GM21528 (cell line): ENCODE data around the gene RAB29.

Experiments used
- ATAC-seq: cut with Tn5 transposase; IDR thresholded peaks from one replicate; pipeline ENCODE4 v1.9.1; 2021; ENCODE audit warnings: mild to moderate bottlenecking, moderate library complexity; ENCODE audit not compliant: unreplicated experiment, low FRiP score

The RAB29 gene

GRCh38 chr1:205767248-205767647 is 8.0 kb downstream of the RAB29 start:
- ATAC-seq, result no peak

DNA sequence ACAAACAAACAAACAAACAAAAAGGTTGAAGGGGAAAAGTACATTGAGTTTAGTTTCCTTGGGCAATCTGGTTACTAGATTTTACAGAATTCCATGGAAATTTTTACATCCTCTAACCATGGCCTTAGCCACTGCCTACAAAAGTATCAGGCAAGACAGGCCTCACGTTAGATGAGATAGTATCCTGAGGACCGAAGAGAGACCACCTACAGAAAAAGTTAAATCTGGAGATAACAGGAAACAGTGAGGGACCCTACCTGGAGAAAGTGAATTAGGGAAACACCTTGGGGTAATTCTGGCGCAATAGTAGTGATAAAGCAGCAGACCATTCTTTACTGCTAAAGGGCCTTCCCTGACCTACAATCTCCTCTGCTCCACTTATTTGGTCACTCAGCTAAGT is 8.7 kb downstream of the RAB29 start:
- no peak for ATAC-seq

- no peak for ATAC-seq
Measured at GRCh38 chr1:205766038-205766437, 9.2 kb downstream of the RAB29 start.

DNA sequence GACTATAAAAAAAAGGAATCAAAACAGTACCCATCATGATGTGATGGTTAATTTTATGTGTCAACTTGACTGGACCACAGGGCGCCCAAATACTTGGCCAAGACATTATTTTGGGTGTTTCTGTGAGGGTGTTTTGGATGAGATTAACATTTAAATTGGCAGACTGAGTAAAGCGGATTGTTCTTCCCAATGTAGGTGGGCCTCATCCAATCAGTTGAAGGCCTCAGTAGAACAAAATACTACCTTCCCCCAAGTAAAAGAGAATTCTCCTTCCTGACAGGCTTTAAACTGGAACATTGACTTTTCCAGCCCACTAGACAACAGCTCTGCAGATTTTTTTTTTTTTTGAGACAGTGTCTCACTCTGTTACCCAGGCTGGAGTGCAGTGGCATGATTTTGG is 10.7 kb downstream of the RAB29 start:
- ATAC-seq, result no peak

DNA sequence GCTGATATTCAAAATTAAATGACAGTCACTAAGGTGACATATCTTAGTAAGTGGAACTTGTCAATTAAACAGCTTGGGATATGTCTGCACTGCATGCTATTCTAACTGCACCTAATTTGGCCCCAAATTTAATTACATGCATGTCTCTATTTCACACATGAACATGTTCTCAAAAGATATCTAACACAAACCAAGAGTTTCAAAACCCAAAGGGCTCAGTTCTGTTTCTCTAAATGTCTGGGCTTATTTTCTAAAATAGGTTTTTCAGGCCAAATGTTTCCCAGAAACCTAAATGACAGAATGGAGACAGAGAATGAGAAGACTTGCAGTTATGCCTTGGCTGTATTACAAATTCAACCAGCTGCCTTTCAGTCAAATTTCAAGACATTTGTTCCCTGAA is 11.3 kb downstream of the RAB29 start:
- ATAC-seq, result no peak

GRCh38 chr1:205760606-205761005 is 14.7 kb downstream of the RAB29 start:
- no peak for ATAC-seq

DNA sequence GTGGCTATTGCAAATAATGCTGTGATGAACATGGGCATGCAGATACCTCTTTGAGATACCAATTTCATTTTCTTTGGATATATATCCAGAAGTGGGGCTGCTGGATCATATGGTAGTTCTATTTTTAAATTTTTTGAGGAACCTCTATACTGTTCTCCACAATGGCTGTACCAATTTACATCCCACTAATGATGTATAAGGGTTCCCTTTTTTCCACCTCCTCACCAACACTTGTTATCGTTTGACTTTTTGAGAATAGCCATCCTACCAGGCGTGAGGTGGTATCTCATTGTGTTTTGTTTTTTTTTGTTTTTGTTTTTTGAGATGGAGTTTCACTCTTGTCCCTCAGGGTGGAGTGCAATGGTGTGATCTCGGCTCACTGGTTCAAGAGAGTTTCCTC is 18.7 kb downstream of the RAB29 start:
- no peak for ATAC-seq

- no peak for ATAC-seq
Measured at GRCh38 chr1:205754857-205755256, 20.4 kb downstream of the RAB29 start.

DNA sequence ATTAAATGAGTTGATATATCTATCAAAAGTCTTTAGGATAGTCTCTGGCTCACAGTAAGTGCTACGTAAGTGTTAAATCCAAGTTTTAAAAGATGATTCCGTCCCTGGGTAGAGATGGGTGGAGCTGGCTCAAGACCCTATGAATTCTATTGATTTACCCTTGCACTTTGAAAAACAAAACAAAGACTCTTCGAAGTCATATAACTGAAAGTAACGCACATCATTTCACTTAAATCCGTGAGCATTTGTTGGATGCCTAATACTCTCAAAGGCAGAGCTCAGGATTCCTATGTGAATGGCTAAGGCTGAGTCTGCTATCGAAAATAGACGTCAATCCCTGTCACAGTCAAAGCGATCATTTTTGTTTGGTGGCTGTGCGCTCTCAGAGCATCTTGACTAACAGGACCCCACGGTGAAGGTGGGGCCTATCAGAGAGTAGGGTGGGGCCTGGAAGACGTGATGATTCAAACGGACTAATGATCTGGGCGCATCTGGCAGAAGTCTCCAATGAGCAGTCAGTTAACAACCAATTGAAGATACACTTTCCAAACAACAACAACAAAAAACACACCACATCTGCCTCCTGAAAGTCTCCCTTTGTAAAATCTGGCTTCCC is 24.1 kb downstream of the RAB29 start:
- no peak for ATAC-seq

DNA sequence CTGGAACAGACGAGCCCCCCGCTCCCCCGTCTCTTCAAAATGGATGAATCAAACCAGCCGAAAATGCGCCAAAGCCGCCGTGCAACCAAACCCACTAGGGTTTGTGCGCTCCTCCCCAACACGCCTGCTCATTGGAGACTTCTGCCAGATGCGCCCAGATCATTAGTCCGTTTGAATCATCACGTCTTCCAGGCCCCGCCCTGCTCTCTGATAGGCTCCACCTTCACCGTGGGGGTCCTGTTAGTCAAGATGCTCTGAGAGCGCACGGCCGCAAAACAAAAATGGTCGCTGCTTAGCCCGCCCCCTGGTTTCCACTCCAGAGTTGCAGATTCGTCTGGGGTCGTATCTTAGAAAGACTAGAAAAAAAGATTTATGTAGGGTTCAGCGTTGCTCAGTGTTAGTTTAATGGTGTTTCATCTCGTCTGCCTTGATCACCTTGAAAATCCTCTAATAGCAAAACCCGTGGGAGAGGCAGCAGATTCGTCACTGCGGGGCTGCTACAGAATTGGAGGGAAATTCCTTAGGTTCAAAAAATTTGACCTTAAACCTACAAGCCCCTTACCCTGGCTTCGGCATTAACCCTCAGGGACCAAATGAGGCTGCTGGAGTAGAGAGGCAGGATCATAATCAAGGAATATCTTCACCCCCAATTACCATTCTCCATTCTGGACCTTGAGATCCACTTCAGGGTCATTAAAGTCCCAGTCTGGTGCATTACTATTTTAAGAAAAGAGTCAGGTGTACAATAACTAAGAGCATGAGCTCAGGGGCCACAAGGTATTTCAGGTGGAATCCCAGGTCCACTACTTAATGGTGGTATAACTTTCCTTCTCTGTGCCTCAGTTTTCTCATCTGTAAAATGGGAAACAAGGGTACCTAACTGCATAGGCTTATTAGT is 24.9 kb downstream of the RAB29 start, which contains the start of gene NUCKS1:
Gene NUCKS1, minus strand, starts transcription at position 45 of the 898 bp plus-strand sequence. CDS start 209 bp downstream, outside the sequence.
- ATAC-seq, result peak; percentile 80

- peak; percentile 72 for ATAC-seq
Measured at GRCh38 chr1:205749234-205750137, 25.8 kb downstream of the RAB29 start.

DNA sequence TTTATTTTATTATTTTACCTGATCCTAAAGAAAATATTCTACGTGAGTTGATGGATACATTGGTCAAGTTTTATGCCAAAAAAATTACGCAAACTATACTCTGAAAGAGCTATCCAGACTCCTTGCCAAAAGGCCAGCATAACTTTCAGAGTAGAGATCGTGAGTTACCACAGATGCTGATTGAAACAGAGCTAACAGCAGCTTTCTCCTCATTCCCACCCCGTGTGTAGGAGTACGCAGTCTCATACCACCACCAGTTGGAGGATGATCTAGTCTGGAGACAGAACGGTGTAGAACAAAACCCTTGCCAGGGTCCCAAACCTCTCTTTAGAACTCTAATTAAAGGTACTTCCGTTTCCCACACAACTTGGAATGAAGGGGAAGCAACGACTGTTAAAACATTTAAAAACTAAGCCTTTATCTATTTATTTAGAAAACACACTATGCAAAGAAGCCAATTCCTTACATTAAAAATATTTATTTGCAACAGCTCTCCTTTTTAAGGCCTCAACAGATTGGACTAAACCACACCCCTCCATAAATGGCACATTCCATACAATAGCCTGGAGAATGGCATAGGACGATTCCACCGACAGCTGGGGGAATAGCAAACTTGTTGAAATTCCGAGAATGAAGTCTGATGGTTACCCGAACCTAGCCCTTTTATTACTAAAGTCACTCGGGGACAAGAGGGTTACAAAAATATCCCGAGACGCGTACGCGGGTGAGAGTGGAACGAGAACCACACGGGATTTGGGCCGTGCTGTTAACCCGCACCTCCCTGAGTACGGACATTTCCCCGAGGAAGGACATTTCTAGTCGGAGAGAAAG is 26.7 kb downstream of the RAB29 start:
- ATAC-seq, result peak; percentile 22

DNA sequence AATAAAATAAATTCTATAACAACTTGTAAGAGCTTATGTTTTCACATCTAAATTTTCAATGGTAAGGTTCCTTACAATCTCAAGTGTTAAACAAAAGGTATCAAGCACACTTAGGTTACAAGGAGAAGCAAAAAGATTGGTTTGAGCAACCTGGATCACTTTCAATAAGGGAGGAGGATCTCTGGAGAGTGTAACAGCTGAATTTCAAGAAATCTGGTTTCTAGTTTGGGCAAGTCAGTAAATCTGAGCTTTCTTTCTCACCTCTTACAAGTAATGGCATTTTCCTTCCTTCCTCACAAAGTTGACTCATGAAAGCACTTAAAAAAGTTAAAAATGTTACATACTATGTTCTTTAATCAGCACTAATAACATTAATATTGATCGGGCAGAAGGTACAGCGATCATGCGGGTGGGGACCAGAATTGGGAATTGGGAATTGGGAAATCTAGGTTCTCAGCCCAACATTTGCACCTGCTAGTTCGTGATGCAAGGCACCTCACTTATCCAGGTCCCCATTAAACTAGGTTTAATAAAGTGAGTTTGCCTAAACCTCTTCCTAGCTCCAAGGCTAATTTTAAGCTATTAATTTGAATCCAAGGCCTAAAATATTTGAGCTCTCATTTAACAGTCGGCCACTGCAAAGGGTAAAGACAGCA is 28.4 kb downstream of the RAB29 start:
- ATAC-seq, result no peak

GRCh38 chr1:205744403-205744802 is 30.9 kb downstream of the RAB29 start:
- ATAC-seq, result no peak

- no peak for ATAC-seq
Measured at GRCh38 chr1:205743977-205744376, 31.3 kb downstream of the RAB29 start.

- no peak for ATAC-seq
Measured at GRCh38 chr1:205741681-205742080, 33.6 kb downstream of the RAB29 start.

- ATAC-seq, result no peak
Measured at GRCh38 chr1:205739348-205740160, 35.7 kb downstream of the RAB29 start.

DNA sequence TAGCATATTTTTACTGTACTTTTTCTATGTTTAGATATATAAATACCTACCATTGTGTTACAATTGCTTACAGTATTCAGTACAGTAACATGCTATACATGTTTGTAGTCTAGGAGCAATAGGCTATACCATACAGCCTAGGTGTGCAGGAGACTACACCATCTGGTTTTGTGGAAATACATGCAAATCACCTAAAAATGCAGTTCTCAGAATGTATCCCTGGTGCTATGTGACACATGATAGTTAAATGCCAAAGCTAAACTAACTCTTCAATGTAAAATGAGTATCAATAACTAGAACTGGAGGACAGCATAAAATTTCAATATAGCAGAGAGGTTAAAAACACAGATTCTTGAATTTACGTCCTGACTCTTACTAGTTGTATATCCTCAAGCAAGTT is 40.1 kb downstream of the RAB29 start:
- no peak for ATAC-seq
